SK-N-SH (cell line): Measurements from ENCODE around the gene GLCE.

Experiments used
- CTCF ChIP-seq: fragments of 200-600 bp; sonication (generic); IDR thresholded peaks from 2 replicates; pipeline ENCODE4 v1.6.1; 2017; ENCODE audit warnings: antibody characterized with exemption, mild to moderate bottlenecking, moderate library complexity
- EP300 ChIP-seq, 2 experiments: IDR thresholded peaks; 2 replicates each; pipeline versions ENCODE4 v1.4.0 to v1.6.1; 2012; ENCODE audit warnings: borderline replicate concordance in 1 of 2, low read depth in 1 of 2, low read length in 1 of 2
- FOXM1 ChIP-seq: IDR thresholded peaks from 2 replicates; pipeline ENCODE4 v1.4.0; 2012; ENCODE audit warnings: low read depth, mild to moderate bottlenecking
- MAX ChIP-seq: IDR thresholded peaks from 2 replicates; pipeline ENCODE4 v1.4.0; 2012; ENCODE audit warnings: low read depth
- MXI1 ChIP-seq: IDR thresholded peaks from 2 replicates; pipeline ENCODE4 v1.6.1; 2012; ENCODE audit warnings: mild to moderate bottlenecking, low read depth, low read length, improper control_type of control experiment
- NRF1 ChIP-seq: IDR thresholded peaks from 2 replicates; pipeline ENCODE4 v1.6.1; 2012; ENCODE audit warnings: low read depth, mild to moderate bottlenecking, low read length
- PBX3 ChIP-seq: IDR thresholded peaks from 2 replicates; pipeline ENCODE4; 2012
- POLR2AphosphoS5 ChIP-seq: IDR thresholded peaks from 2 replicates; pipeline ENCODE4 v1.6.1; 2012; ENCODE audit warnings: low read depth, low read length
- RFX5 ChIP-seq: IDR thresholded peaks from 2 replicates; pipeline ENCODE4 v1.6.1; 2012; ENCODE audit warnings: mild to moderate bottlenecking, improper control_type of control experiment, low read length
- SIN3A ChIP-seq: IDR thresholded peaks from 2 replicates; pipeline ENCODE4 v1.6.1; 2012; ENCODE audit warnings: low read depth, mild to moderate bottlenecking, low read length, moderate library complexity, borderline replicate concordance
- TAF1 ChIP-seq: IDR thresholded peaks from 2 replicates; pipeline ENCODE4 v1.6.1; 2012; ENCODE audit warnings: low read depth, mild to moderate bottlenecking, low read length, moderate library complexity, borderline replicate concordance
- TCF12 ChIP-seq: IDR thresholded peaks from 2 replicates; pipeline ENCODE4 v1.4.0; 2012
- TEAD4 ChIP-seq: IDR thresholded peaks from 2 replicates; pipeline ENCODE4 v1.4.0; 2012; ENCODE audit warnings: mild to moderate bottlenecking, borderline replicate concordance; ENCODE audit not compliant: insufficient read depth
- USF2 ChIP-seq: fragments of 150-350 bp; IDR thresholded peaks from 2 replicates; pipeline ENCODE4 v1.6.1; 2017; ENCODE audit warnings: antibody characterized with exemption, low read length, low read depth, borderline replicate concordance

- TF ChIP-seq CTCF = no peak
- TF ChIP-seq PBX3 = no peak
- no peak for TF ChIP-seq RFX5
- no peak for TF ChIP-seq TCF12
- TF ChIP-seq MXI1 = no peak
- TF ChIP-seq NRF1 = no peak
- no peak for TF ChIP-seq SIN3A
- no peak for TF ChIP-seq EP300 (IDR thresholded peaks at IDR 0.05; ENCODE audit: borderline replicate concordance in 1 of 2, low read depth in 1 of 2, low read length in 1 of 2)
- TF ChIP-seq USF2 = no peak
- no peak for TF ChIP-seq TEAD4
- no peak for TF ChIP-seq MAX
- no peak for TF ChIP-seq FOXM1
- TF ChIP-seq TAF1 = no peak
- no peak for TF ChIP-seq POLR2AphosphoS5
These were observed 72.3 kb downstream of the GLCE start for GRCh38 chr15:69232765-69233164.
